ENCODE measurements around the gene ZNF552.

DNA sequence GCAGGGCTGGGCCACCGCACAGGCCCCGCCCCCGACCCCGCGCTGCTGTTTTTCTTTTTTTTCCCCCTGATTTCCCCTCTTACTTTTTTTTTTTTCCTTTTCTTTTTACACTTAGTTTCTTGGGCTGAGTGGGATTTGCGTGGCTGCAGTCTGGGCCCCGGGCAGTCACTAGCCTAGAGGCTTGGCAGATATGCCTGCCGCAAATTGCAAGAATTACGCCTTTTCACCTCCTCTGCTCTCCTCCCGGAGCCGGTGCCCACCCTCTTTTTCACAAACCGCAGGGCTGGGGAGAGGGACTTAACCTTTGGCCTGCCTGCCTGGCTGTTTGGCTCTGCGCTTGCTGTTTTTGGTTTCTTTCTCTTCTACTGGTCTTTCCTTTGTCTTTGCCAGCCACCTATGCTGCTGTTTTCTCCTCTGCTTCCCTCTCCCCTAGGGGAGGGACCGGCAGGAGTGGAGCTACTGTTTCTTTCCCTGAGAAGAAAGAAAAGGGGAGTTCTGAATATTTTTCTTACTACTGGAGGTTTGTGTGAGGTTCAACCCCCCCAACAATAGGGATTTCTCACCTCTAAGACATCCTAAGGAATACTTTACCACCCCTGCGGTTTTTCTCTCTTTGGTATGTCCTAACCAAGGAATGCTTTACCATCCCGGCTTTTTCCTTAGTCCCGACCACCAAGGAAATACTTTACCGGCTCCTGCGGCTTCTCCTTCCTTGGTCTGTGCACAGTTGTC, 11.0 kb downstream of the ZNF552 start:
- TF ChIP-seq, protein P1, sequence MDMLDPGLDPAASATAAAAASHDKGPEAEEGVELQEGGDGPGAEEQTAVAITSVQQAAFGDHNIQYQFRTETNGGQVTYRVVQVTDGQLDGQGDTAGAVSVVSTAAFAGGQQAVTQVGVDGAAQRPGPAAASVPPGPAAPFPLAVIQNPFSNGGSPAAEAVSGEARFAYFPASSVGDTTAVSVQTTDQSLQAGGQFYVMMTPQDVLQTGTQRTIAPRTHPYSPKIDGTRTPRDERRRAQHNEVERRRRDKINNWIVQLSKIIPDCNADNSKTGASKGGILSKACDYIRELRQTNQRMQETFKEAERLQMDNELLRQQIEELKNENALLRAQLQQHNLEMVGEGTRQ (IDR thresholded peaks at IDR 0.05; ENCODE audit: borderline replicate concordance, low read depth, low read length): no peak
- no peak for TF ChIP-seq TAF1 (IDR thresholded peaks at IDR 0.05; ENCODE audit: borderline replicate concordance, low read depth, low read length)
- no peak for TF ChIP-seq CTCF (IDR thresholded peaks at IDR 0.05)
- no peak for TF ChIP-seq EP300 (IDR thresholded peaks at IDR 0.05; ENCODE audit: borderline replicate concordance in 1 of 2, low read depth in 1 of 2, low read length in 1 of 2)
- TF ChIP-seq YY1 (IDR thresholded peaks at IDR 0.05; ENCODE audit: low read depth): no peak
- TF ChIP-seq JUND (IDR thresholded peaks at IDR 0.05): no peak
- peak; percentile 27; the same call in 1 of the 2 replicates for TF ChIP-seq POLR2AphosphoS5 (IDR thresholded peaks at IDR 0.05; ENCODE audit: low read depth, low read length)
- TF ChIP-seq, protein P2, sequence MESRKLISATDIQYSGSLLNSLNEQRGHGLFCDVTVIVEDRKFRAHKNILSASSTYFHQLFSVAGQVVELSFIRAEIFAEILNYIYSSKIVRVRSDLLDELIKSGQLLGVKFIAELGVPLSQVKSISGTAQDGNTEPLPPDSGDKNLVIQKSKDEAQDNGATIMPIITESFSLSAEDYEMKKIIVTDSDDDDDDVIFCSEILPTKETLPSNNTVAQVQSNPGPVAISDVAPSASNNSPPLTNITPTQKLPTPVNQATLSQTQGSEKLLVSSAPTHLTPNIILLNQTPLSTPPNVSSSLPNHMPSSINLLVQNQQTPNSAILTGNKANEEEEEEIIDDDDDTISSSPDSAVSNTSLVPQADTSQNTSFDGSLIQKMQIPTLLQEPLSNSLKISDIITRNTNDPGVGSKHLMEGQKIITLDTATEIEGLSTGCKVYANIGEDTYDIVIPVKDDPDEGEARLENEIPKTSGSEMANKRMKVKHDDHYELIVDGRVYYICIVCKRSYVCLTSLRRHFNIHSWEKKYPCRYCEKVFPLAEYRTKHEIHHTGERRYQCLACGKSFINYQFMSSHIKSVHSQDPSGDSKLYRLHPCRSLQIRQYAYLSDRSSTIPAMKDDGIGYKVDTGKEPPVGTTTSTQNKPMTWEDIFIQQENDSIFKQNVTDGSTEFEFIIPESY (IDR thresholded peaks at IDR 0.05; ENCODE audit: borderline replicate concordance, low read depth): no peak
- TF ChIP-seq REST (IDR thresholded peaks at IDR 0.05; ENCODE audit: low read depth, low read length): no peak
- no peak for TF ChIP-seq RCOR1 (IDR thresholded peaks at IDR 0.05; ENCODE audit: low read length)
